ENCODE results near the gene HK3. TPM values are rescaled to one million over a fixed set of nuclear protein-coding genes. Genes with fewer than 3 reads are reported as not detected.

HK3 gene
- total RNA-seq, 2 donors from 2014 or later = 0.50 to 4.7 TPM

GRCh38 chr5:176868731-176869130 is 30.4 kb downstream of the HK3 start:
- intact Hi-C loops (cut with DNase I) = no loop called here
- 92% methylated on average over 17 of the region's 20 CpGs for WGBS
- TF ChIP-seq POLR2AphosphoS5 (IDR thresholded peaks at IDR 0.05) = no peak
- no peak for TF ChIP-seq CTCF (IDR thresholded peaks at IDR 0.05)
- TF ChIP-seq POLR2A (IDR thresholded peaks at IDR 0.05) = no peak

DNA sequence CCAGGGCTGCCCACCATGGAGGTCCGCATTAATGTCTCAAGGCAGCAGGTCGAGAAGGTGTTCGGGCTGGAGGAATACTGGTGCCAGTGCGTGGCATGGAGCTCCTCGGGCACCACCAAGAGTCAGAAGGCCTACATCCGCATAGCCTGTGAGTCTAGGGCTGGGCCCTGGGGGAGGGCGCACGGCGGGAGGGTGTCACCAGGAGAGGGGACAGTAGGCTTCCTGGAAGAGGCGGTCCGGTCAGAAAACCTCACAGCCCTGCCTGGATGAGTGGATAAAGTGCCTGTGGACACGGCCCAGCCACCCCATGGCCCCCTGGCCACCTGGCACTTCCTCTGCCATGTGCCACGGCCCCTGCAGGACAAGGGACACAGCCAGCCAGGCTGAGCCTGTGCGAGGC is 31.0 kb downstream of the HK3 start:
- intact Hi-C loops (cut with DNase I) = no loop called here
- no peak for DNase-seq (ENCODE audit: low spot score)
- 90% methylated on average over 11 of the region's 14 CpGs for WGBS
- H3K4me1 ChIP-seq (replicated peaks) = no peaks in the 10 kb centered on the region
- TF ChIP-seq POLR2A (IDR thresholded peaks at IDR 0.05) = no peak
- no peak for TF ChIP-seq POLR2AphosphoS5 (IDR thresholded peaks at IDR 0.05)
- no peak for TF ChIP-seq CTCF (IDR thresholded peaks at IDR 0.05)
- no peaks in the 10 kb centered on the region for H3K36me3 ChIP-seq
- no peak overlapping the region for H3K27ac ChIP-seq
- H3K27me3 ChIP-seq (replicated peaks; ENCODE audit: insufficient read depth) = peaks cover 3% of the 10 kb centered on the region
- no peaks in the 10 kb centered on the region for H3K9me3 ChIP-seq
- no peak overlapping the region for H3K4me3 ChIP-seq

More at GRCh38 chr5:176868731-176869130, 30.4 kb downstream of the HK3 start:
- no peaks in the 10 kb centered on the region for H3K9me3 ChIP-seq
- peaks cover 3% of the 10 kb centered on the region for H3K27me3 ChIP-seq (replicated peaks; ENCODE audit: insufficient read depth)
- no peaks in the 10 kb centered on the region for H3K36me3 ChIP-seq
- H3K4me3 ChIP-seq = no peak overlapping the region
- no peak overlapping the region for H3K27ac ChIP-seq
- no peak for DNase-seq (ENCODE audit: low spot score)
- no peaks in the 10 kb centered on the region for H3K4me1 ChIP-seq (replicated peaks)

DNA sequence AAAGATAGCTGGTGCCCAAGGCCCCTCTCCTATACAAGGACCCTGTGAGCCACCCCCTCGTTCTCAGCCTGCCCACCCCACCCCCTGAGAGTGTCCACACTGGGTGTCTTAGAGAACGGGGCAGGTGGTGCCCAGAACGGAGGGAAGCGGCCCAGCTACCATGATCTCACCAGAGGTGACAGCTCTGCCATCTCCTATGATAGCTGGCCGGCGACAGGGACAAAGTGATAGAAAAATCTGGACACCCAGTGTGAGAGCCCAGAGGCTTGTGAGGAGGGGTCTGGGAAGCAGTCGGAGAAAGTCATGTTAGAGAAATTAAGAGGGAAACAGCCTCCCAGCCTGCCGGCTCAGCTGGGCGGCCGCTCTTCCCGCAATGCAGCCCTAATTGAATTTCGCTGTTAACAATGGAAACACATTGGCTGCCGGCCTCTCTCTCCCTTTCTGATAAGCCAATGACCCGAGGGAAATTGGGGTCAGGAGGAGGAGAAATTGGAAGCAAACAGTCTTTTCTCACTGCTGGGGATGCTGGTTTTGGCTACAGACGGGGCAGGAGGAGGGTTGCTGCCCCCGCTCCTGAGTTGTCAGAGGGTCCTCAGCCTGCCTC is 32.3 kb downstream of the HK3 start:
- no peak for DNase-seq (ENCODE audit: low spot score)

GRCh38 chr5:176865964-176866363 is 33.2 kb downstream of the HK3 start:
- intact Hi-C loops (cut with DNase I) = no loop called here
- Histone ChIP-seq H3K9me3 (no peaks in the 10 kb centered on the region), H3K36me3 (no peaks in the 10 kb centered on the region), H3K4me3 (no peak overlapping the region), H3K27ac (no peak overlapping the region), H3K27me3 (replicated peaks; ENCODE audit: insufficient read depth) (peaks cover 7% of the 10 kb centered on the region), H3K4me1 (replicated peaks) (no peaks in the 10 kb centered on the region)
- DNase-seq (ENCODE audit: low spot score) = no peak
- 97% methylated on average over 7 of the region's 7 CpGs for WGBS
- TF ChIP-seq POLR2AphosphoS5 (IDR thresholded peaks at IDR 0.05) (no peak), POLR2A (IDR thresholded peaks at IDR 0.05) (no peak), CTCF (IDR thresholded peaks at IDR 0.05) (no peak)

More for the DNA sequence above, 32.3 kb downstream of the HK3 start:
- 32% methylated on average over 16 of the region's 16 CpGs for WGBS
- Histone ChIP-seq H3K27ac (no peak overlapping the region), H3K4me1 (replicated peaks) (no peaks in the 10 kb centered on the region), H3K27me3 (replicated peaks; ENCODE audit: insufficient read depth) (peaks cover 7% of the 10 kb centered on the region), H3K9me3 (no peaks in the 10 kb centered on the region), H3K4me3 (no peak overlapping the region), H3K36me3 (no peaks in the 10 kb centered on the region)
- intact Hi-C loops (cut with DNase I) = no loop called here
- no peak for TF ChIP-seq POLR2A (IDR thresholded peaks at IDR 0.05)
- TF ChIP-seq POLR2AphosphoS5 (IDR thresholded peaks at IDR 0.05) = no peak
- no peak for TF ChIP-seq CTCF (IDR thresholded peaks at IDR 0.05)

GRCh38 chr5:176864755-176865154 is 34.4 kb downstream of the HK3 start:
- Histone ChIP-seq H3K4me1 (replicated peaks) (no peaks in the 10 kb centered on the region), H3K4me3 (no peak overlapping the region), H3K27me3 (replicated peaks; ENCODE audit: insufficient read depth) (peaks cover 7% of the 10 kb centered on the region), H3K27ac (no peak overlapping the region), H3K36me3 (no peaks in the 10 kb centered on the region), H3K9me3 (no peaks in the 10 kb centered on the region)
- DNase-seq (ENCODE audit: low spot score) = no peak
- intact Hi-C loops (cut with DNase I) = no loop called here
- TF ChIP-seq POLR2A (IDR thresholded peaks at IDR 0.05) (no peak), POLR2AphosphoS5 (IDR thresholded peaks at IDR 0.05) (no peak)
- WGBS = 87% methylated on average over 8 of the region's 8 CpGs

Data from prostate gland (tissue), 2 donors.